PC-9 (cell line): Measurements from ENCODE around the gene NKX1-2. TPM values are rescaled to one million over a fixed set of nuclear protein-coding genes. Genes with fewer than 3 reads are reported as not detected.
"Not testable (repeated sequence)": the region's sequence is repeated elsewhere in the genome, so short reads cannot be mapped to it uniquely, and the experiment has no call there.

ENCODE experiments used
- BruUV-seq: library from RNA; stranded (reverse); fragments of 400-500 nt; replicated peaks from 2 replicates; lab custom pipeline; 2021; lab: Mats Ljungman, UMichigan
- CTCF ChIA-PET: fragments of 300-600 bp; sonication (Branson Sonifier 250); formaldehyde crosslinking; loops from one replicate; lab custom pipeline; 2022; ENCODE audit warnings: antibody characterized with exemption; lab: Charles Lee
- POLR2A ChIA-PET: fragments of 300-600 bp; sonication (Branson Sonifier 250); formaldehyde crosslinking; loops from one replicate; lab custom pipeline; 2022; ENCODE audit warnings: antibody characterized with exemption; ENCODE audit not compliant: unreplicated experiment; lab: Charles Lee
- DNase-seq, 2 experiments: peaks; one replicate each; pipeline versions ENCODE4 v3.0.0 to v3.0.0-alpha.2; 2015 to 2022; ENCODE audit warnings: mixed read lengths in 1 of 2
- H2AFZ ChIP-seq: fragments of 200-600 bp; sonication (generic); 2 replicates; pipeline ENCODE4 v1.8.1; 2017; ENCODE audit warnings: antibody characterized with exemption
- H3F3A ChIP-seq: fragments of 200-600 bp; sonication (generic); 2 replicates; pipeline ENCODE4 v1.8.1; 2017; ENCODE audit warnings: antibody characterized with exemption, mild to moderate bottlenecking, low read depth; ENCODE audit not compliant: insufficient read depth
- H3K27ac ChIP-seq: fragments of 200-600 bp; sonication (generic); 2 replicates; pipeline ENCODE4 v1.6.1; 2016; ENCODE audit warnings: mixed run types
- H3K27me3 ChIP-seq: fragments of 200-600 bp; sonication (generic); 2 replicates; pipeline ENCODE4 v1.6.1; 2016; ENCODE audit warnings: low read depth, mixed run types; ENCODE audit not compliant: insufficient read depth
- H3K36me3 ChIP-seq: fragments of 200-600 bp; sonication (generic); 2 replicates; pipeline ENCODE4 v1.6.1; 2016; ENCODE audit warnings: low read depth, mixed run types
- H3K4me1 ChIP-seq: fragments of 200-600 bp; sonication (generic); replicated peaks from 2 replicates; pipeline ENCODE4 v1.6.1; 2016; ENCODE audit warnings: mixed run types; ENCODE audit not compliant: insufficient read depth
- H3K4me2 ChIP-seq: fragments of 200-600 bp; sonication (generic); 2 replicates; pipeline ENCODE4 v1.6.1; 2017; ENCODE audit warnings: mixed run types
- H3K4me3 ChIP-seq: fragments of 200-600 bp; sonication (generic); 2 replicates; pipeline ENCODE4 v1.6.1; 2016; ENCODE audit warnings: mixed run types
- H3K79me2 ChIP-seq: fragments of 200-600 bp; sonication (generic); 2 replicates; pipeline ENCODE4 v1.6.1; 2017; ENCODE audit warnings: low read depth, mixed run types
- H3K9me2 ChIP-seq: fragments of 200-600 bp; sonication (generic); 2 replicates; pipeline ENCODE4 v1.8.1; 2017; ENCODE audit warnings: mild to moderate bottlenecking; ENCODE audit not compliant: insufficient read depth
- H3K9me3 ChIP-seq: fragments of 200-600 bp; sonication (generic); 2 replicates; pipeline ENCODE4 v1.8.1; 2016; ENCODE audit warnings: low read depth; ENCODE audit not compliant: insufficient read depth
- H4K20me1 ChIP-seq: fragments of 200-600 bp; sonication (generic); 2 replicates; pipeline ENCODE4 v1.8.1; 2017; ENCODE audit not compliant: insufficient read depth
- CTCF ChIP-seq: fragments of 200-600 bp; sonication (generic); conservative IDR thresholded peaks from 2 replicates; pipeline ENCODE4 v1.6.1; 2017; ENCODE audit warnings: mixed run types, antibody characterized with exemption, mild to moderate bottlenecking, moderate library complexity
- EZH2 ChIP-seq: fragments of 200-600 bp; sonication (generic); IDR thresholded peaks from 2 replicates; pipeline ENCODE4 v1.8.0; 2017; ENCODE audit warnings: antibody characterized with exemption, low read depth
- intact Hi-C: fragments of 100-400 bp; cut with micrococcal nuclease; formaldehyde crosslinking; loops from one replicate; pipeline ENCODE4 v1.10.0; 2022; ENCODE audit not compliant: unreplicated experiment
- total RNA-seq: library from RNA; stranded (reverse); gene quantifications from 2 replicates; pipeline ENCODE4 v1.2.3, GENCODE V29; 2021

The NKX1-2 gene
- total RNA-seq, 1 experiment from 2014 or later, result 2.9 TPM

DNA sequence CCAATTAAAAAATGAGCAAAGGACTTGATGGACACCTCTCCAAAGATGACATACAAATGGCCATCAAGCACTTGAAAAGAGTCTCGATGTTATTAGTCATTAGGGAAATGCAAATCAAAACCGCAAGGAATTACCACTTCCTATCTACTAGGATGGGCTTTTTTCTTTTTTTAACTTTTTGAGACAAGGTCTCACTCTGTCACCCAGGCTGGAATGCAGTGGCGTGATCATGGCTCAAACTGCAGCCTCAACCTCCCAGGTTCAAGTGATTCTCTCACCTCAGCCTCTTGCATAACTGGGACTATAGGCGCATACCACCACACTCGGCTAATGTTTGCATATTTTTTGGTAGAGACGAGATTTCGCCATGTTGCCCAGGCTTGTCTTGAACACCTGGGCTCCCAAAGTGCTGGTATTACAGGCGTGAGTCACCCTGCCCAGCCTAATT, 13.6 kb downstream of the NKX1-2 start:
- H2AFZ ChIP-seq, result no peak overlapping the region
- peak overlapping the region; percentile 68 for H3K27ac ChIP-seq
- ChIA-PET CTCF (interaction anchor here (0.6 kb wide), 1 partner anchor 482 kb away, joined by 6 read pairs; no protein-coding TSS in a partner anchor), POLR2A (no interaction called here)
- intact Hi-C loops, result no loop called here
- H3K36me3 ChIP-seq, result no peaks in the 10 kb centered on the region
- H3K4me1 ChIP-seq, result peaks cover 32% of the 10 kb centered on the region
- TF ChIP-seq CTCF (no peak), EZH2 (no peak)
- H3K9me3 ChIP-seq, result no peaks in the 10 kb centered on the region
- no peaks in the 10 kb centered on the region for H4K20me1 ChIP-seq
- no peaks in the 10 kb centered on the region for H3K27me3 ChIP-seq
- no TSS peak for BruUV-seq
- H3K4me3 ChIP-seq, result no peak overlapping the region
- peak; percentile 41 to 84 for DNase-seq
- no peaks in the 10 kb centered on the region for H3K9me2 ChIP-seq
- H3F3A ChIP-seq, result peaks cover 36% of the 10 kb centered on the region
- no peak overlapping the region for H3K4me2 ChIP-seq
- no peaks in the 10 kb centered on the region for H3K79me2 ChIP-seq

DNA sequence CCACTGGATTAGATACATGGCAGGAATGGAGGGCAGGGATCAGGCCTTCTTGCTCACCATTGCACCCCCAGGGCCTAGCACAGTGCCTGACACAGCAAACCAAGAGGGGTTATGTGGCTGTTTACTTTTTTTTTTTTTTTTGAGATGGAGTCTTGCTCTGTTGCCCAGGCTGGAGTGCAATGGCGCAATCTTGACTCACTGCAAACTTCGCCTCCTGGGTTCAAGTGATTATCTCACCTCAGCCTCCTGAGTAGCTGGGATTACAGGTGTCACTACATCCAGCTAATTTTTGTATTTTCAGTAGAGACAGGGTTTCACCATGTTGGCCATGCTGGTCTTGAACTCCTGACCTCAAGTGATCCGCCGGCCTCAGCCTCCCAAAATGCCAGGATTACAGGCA, 14.2 kb downstream of the NKX1-2 start:
- CTCF ChIA-PET, H3K4me3 ChIP-seq, BruUV-seq, H3K36me3 ChIP-seq, H3K9me2 ChIP-seq, DNase-seq, H3K9me3 ChIP-seq, intact Hi-C loops, POLR2A ChIA-PET, H3K79me2 ChIP-seq, H2AFZ ChIP-seq, H4K20me1 ChIP-seq, H3K27me3 ChIP-seq, H3K4me2 ChIP-seq: not testable (repeated sequence)
- peaks cover 27% of the 10 kb centered on the region for H3K4me1 ChIP-seq
- peaks cover 31% of the 10 kb centered on the region for H3F3A ChIP-seq
- H3K27ac ChIP-seq, result peak overlapping the region; percentile 68

DNA sequence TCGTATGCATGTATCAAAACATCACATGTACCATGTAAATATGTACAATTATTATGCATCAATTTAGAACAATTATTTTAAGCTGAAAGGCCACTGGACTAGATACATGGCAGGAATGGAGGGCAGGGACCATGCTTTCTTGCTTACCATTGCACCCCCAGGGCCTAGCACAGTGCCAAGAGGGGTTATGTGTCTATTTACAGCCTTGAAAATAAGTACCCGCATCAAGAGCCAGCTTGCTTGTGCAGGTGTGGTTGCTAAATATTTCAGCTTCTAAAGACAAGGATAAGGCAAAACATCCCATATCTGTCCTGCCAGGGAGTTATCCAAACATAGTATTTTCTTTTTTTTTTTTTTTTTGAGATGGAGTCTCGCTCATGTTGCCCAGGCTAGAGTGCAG, 16.4 kb downstream of the NKX1-2 start:
- H4K20me1 ChIP-seq, result no peaks in the 10 kb centered on the region
- no peak overlapping the region for H2AFZ ChIP-seq
- DNase-seq, result no peak
- intact Hi-C loops, result no loop called here
- no peaks in the 10 kb centered on the region for H3K79me2 ChIP-seq
- no peak overlapping the region for H3K4me3 ChIP-seq
- H3K4me1 ChIP-seq, result peaks cover 16% of the 10 kb centered on the region
- no TSS peak for BruUV-seq
- no peaks in the 10 kb centered on the region for H3K9me2 ChIP-seq
- no peaks in the 10 kb centered on the region for H3K27me3 ChIP-seq
- peaks cover 21% of the 10 kb centered on the region for H3F3A ChIP-seq
- no peak overlapping the region for H3K4me2 ChIP-seq
- POLR2A ChIA-PET, result no interaction called here
- H3K9me3 ChIP-seq, result no peaks in the 10 kb centered on the region
- TF ChIP-seq EZH2, result no peak
- TF ChIP-seq CTCF, result no peak
- H3K27ac ChIP-seq, result no peak overlapping the region
- no peaks in the 10 kb centered on the region for H3K36me3 ChIP-seq
- CTCF ChIA-PET, result no interaction called here

GRCh38 chr10:124430077-124430476, 19.8 kb downstream of the NKX1-2 start:
- ChIA-PET CTCF (no interaction called here), POLR2A (no interaction called here)
- H3K4me1 ChIP-seq, result peaks cover 13% of the 10 kb centered on the region
- H3K4me2 ChIP-seq, result no peak overlapping the region
- H3K4me3 ChIP-seq, result no peak overlapping the region
- TF ChIP-seq CTCF (no peak), EZH2 (no peak)
- H3K27me3 ChIP-seq, result no peaks in the 10 kb centered on the region
- peaks cover 11% of the 10 kb centered on the region for H3F3A ChIP-seq
- no TSS peak for BruUV-seq
- no peak overlapping the region for H2AFZ ChIP-seq
- no peaks in the 10 kb centered on the region for H3K79me2 ChIP-seq
- H3K9me3 ChIP-seq, result no peaks in the 10 kb centered on the region
- no peaks in the 10 kb centered on the region for H3K36me3 ChIP-seq
- H3K27ac ChIP-seq, result no peak overlapping the region
- no peak for DNase-seq
- H4K20me1 ChIP-seq, result no peaks in the 10 kb centered on the region
- intact Hi-C loops, result no loop called here
- no peaks in the 10 kb centered on the region for H3K9me2 ChIP-seq
